Esophagus squamous epithelium (tissue), 4 donors: Measurements from ENCODE around the gene RNF39.

Experiments used
- CTCF ChIP-seq, 6 experiments: fragments of 450-650 bp in 4 of 6; fragments of 200-600 bp in 2 of 6; sonication (generic) in 2 of 6; IDR thresholded peaks; one replicate each; pipeline ENCODE4 v1.5.1; 2016 to 2019; ENCODE audit warnings: antibody characterized with exemption in 6 of 6, mild to moderate bottlenecking in 4 of 6, moderate library complexity in 4 of 6
- POLR2A ChIP-seq, 4 donors: fragments of 450-650 bp; IDR thresholded peaks; one replicate each; pipeline ENCODE4 v1.6.1; 2017; ENCODE audit warnings: antibody characterized with exemption in 4 of 4, mild to moderate bottlenecking in 4 of 4, moderate library complexity in 3 of 4

GRCh38 chr6:30093951-30094661 is 18.5 kb upstream of the RNF39 start:
- no peak for TF ChIP-seq CTCF (IDR thresholded peaks at IDR 0.05)
- no peak for TF ChIP-seq POLR2A (IDR thresholded peaks at IDR 0.05)
